Ovary (tissue), 9 donors: ENCODE data around the gene FUCA1. TPM values are rescaled to one million over a fixed set of nuclear protein-coding genes. Genes with fewer than 3 reads are reported as not detected.

Experiments
- DNase-seq, 5 donors: peaks; one replicate each; pipeline ENCODE4 v3.0.0-alpha.2; 2019 to 2020
- H3K27ac ChIP-seq, 2 donors: fragments of 200-600 bp; one replicate each; pipeline versions ENCODE4 v1.5.1 to v1.8.0; 2019 to 2022
- H3K27me3 ChIP-seq: fragments of 200-600 bp; one replicate; pipeline ENCODE4 v1.8.0; 2022
- H3K36me3 ChIP-seq: fragments of 200-600 bp; sonication (generic); one replicate; pipeline ENCODE4 v1.5.1; 2019
- H3K4me1 ChIP-seq: one replicate; pipeline ENCODE4 v1.8.1; 2013; ENCODE audit warnings: mild to moderate bottlenecking, moderate library complexity; ENCODE audit not compliant: insufficient read depth
- H3K4me3 ChIP-seq: fragments of 200-600 bp; sonication (generic); one replicate; pipeline ENCODE4 v1.5.1; 2017
- H3K9me3 ChIP-seq, 2 donors: fragments of 200-600 bp in 1 of 2; sonication (generic) in 1 of 2; one replicate each; pipeline versions ENCODE4 v1.5.1 to v1.8.1; 2013 to 2019; ENCODE audit warnings: mild to moderate bottlenecking in 1 of 2, moderate library complexity in 1 of 2
- CTCF ChIP-seq, 3 donors: fragments of 450-650 bp in 2 of 3; fragments of 200-600 bp in 1 of 3; IDR thresholded peaks; one replicate each; pipeline versions ENCODE4 v1.5.1 to v1.8.0; 2016 to 2022; ENCODE audit warnings: antibody characterized with exemption in 3 of 3, mild to moderate bottlenecking in 1 of 3
- EP300 ChIP-seq: sonication (generic); formaldehyde crosslinking; IDR thresholded peaks from one replicate; pipeline ENCODE4 v1.6.1; 2017; ENCODE audit warnings: antibody characterized with exemption
- POLR2A ChIP-seq: fragments of 450-650 bp; IDR thresholded peaks from one replicate; pipeline ENCODE4 v1.6.1; 2017; ENCODE audit warnings: antibody characterized with exemption, mild to moderate bottlenecking, moderate library complexity
- WGBS, 3 donors: extraction: QIAGEN DNeasy Blood & Tissue Kit in 1 of 3; methylation state at CpG; one replicate each; pipeline versions ENCODE4 v1.1.5 to v1.1.7; 2013 to 2017; 5-methylcytosine and 5-hydroxymethylcytosine counted together
- intact Hi-C, 4 donors: fragments of 100-400 bp; cut with DNase I; formaldehyde crosslinking; loops; one replicate each; pipeline versions ENCODE4 v1.11.0 to v1.15.1; 2022 to 2023
- polyA plus RNA-seq, 2 donors: library from polyadenylated mRNA; stranded (reverse); fragments of 200-250 nt in 1 of 2; fragments of 350-450 nt in 1 of 2; fragmentation: Illumina TruSeq in 1 of 2; extraction: RNeasy Lipid Tissue Mini Kit (QIAGEN cat#74804) in 1 of 2; gene quantifications; one replicate each; pipeline ENCODE4 v1.2.3, GENCODE V29; 2013 to 2014
- total RNA-seq, 7 donors: library from RNA; depleted of rRNA in 2 of 7; stranded (reverse); fragments of >200 nt in 2 of 7; fragmentation: NEBNext Ultra II Directional in 3 of 7; extraction: Animal tissue kit (Norgen Biotek cat#: 25700) in 3 of 7; gene quantifications; one replicate each; pipeline versions ENCODE4 v1.1.0 to v1.2.4, GENCODE V29; 2016 to 2023
- donor health status: DM: no; HTN: no; CAD: no; lungs with moderate emphysema.
- donor health status: DM: no; HTN: no; CAD: no.
- donor health status: Bipolar disorder and iron deficiency.
- donor health status: DM: yes; HTN: yes; CAD: no.
- donor health status: DM: no; HTN: no; CAD: no.
- donor health status: DM: yes; HTN: yes; CAD: no.

Gene FUCA1
- total and polyA plus RNA-seq, 9 donors = 21.7 to 112 (median 25.6) TPM

- H3K27ac ChIP-seq = peak overlapping the region in 1 of 2 donors; percentile 50
- no peak overlapping the region for H3K4me3 ChIP-seq
- no peak for TF ChIP-seq EP300
- TF ChIP-seq CTCF (IDR thresholded peaks at IDR 0.05) = no peak
- TF ChIP-seq POLR2A = no peak
- H3K27me3 ChIP-seq = no peaks in the 10 kb centered on the region
- intact Hi-C loops = no loop called here
- H3K9me3 ChIP-seq = no peaks in the 10 kb centered on the region
- H3K4me1 ChIP-seq = peaks cover 27% of the 10 kb centered on the region
- 35 to 52% (median 44%) methylated on average over 15 to 17 of the region's 17 CpGs for WGBS, 3 donors
- no peaks in the 10 kb centered on the region for H3K36me3 ChIP-seq
- peak in 2 of 5 donors; percentile 33 to 40 for DNase-seq
Measured at GRCh38 chr1:23796466-23797271, 71.4 kb downstream of the FUCA1 start.

DNA sequence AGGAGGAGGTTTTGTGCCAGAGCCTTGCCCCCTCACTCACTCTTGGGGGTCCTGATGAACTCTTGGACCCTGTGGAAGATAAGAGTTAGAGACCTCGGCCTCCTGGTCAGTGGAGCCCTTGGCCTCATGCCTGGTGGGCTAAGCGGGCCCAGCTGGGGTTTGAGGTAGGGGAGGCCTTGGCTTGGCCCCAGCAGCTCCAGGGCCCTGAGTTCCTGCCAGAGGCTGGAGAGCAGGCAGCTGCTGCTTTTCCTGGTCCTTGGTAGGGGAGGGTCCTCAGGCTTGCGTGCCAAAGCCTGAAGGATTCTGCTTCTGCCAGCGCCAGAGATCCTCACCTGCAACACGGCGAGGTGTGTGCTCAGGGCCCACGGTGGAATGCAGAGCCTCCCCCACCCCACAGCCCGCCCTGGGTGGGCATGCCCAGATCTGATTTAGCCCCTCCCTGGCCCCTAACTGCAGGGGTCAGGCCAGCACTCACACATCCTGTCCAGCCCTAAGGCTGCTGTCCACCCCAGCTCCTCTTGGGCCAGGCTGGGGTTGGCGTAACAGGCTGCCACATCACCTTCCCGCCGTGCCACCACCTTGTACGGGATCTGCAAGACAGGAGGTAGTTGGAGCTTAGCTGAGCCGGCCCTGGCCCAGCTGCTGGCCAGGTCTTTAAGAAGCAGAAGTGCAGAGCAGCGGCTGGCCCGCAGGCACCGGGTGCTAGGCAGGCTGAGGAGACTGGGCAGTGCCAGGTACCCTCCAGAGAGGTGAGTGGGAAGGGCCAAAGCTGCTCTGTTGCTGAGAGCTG, 72.2 kb downstream of the FUCA1 start:
- Histone ChIP-seq H3K4me3 (no peak overlapping the region), H3K9me3 (no peaks in the 10 kb centered on the region), H3K27me3 (no peaks in the 10 kb centered on the region), H3K36me3 (no peaks in the 10 kb centered on the region), H3K4me1 (peaks cover 28% of the 10 kb centered on the region), H3K27ac (peak overlapping the region in 1 of 2 donors; percentile 50)
- intact Hi-C loops = no loop called here
- WGBS, 3 donors = 11 to 31% (median 28%) methylated on average over 15 to 16 of the region's 16 CpGs
- TF ChIP-seq CTCF (IDR thresholded peaks at IDR 0.05) = no peak
- TF ChIP-seq EP300 = no peak
- no peak for TF ChIP-seq POLR2A
- peak in 3 of 5 donors; percentile 59 to 73 (median 70) for DNase-seq

Other genes with a start within 250 kb of the FUCA1 start
- 1,000 to 10,000 TPM; 1,656 to 2,751 (median 1,969) TPM for gene RPL11, start 176.5 kb downstream of the FUCA1 start, total RNA-seq
- 1,000 to 10,000 TPM; 4,158 to 5,066 TPM for gene RPL11, start 176.5 kb downstream of the FUCA1 start, polyA plus RNA-seq
- gene ELOA, start 124.8 kb downstream of the FUCA1 start, total RNA-seq = 10 to 100 TPM; 17.8 to 38.0 (median 27.3) TPM
- 10 to 100 TPM; 13.0 to 29.8 TPM for gene ELOA, start 124.8 kb downstream of the FUCA1 start, polyA plus RNA-seq
- 10 to 100 TPM; 39.9 to 46.5 (median 42.7) TPM for gene PITHD1, start 89.9 kb downstream of the FUCA1 start, total RNA-seq
- gene PITHD1, start 89.9 kb downstream of the FUCA1 start, polyA plus RNA-seq = 10 to 100 TPM; 43.4 to 55.0 TPM
- gene LYPLA2, start 77.1 kb downstream of the FUCA1 start, total RNA-seq = 10 to 100 TPM; 16.5 to 33.2 (median 27.3) TPM
- 10 to 100 TPM in 1 of 2 donors, 1 to 10 TPM in 1; 8.5 to 23.4 TPM for gene LYPLA2, start 77.1 kb downstream of the FUCA1 start, polyA plus RNA-seq
- gene GALE, start 67.5 kb downstream of the FUCA1 start, total RNA-seq = 10 to 100 TPM; 10.1 to 17.7 (median 13.4) TPM
- 10 to 100 TPM in 1 of 2 donors, 1 to 10 TPM in 1; 3.2 to 11.5 TPM for gene GALE, start 67.5 kb downstream of the FUCA1 start, polyA plus RNA-seq
- 10 to 100 TPM; 14.3 to 31.7 (median 25.2) TPM for gene HMGCL, start 42.9 kb downstream of the FUCA1 start, total RNA-seq
- 10 to 100 TPM; 28.7 to 41.4 TPM for gene HMGCL, start 42.9 kb downstream of the FUCA1 start, polyA plus RNA-seq
- gene CNR2, start 45.1 kb upstream of the FUCA1 start, total RNA-seq = under 1 TPM in 2 of 7 donors, not detected in 5; 0.03 to 0.11 TPM
- under 1 TPM in 1 of 2 donors, not detected in 1; 0.10 TPM for gene CNR2, start 45.1 kb upstream of the FUCA1 start, polyA plus RNA-seq
- gene PNRC2, start 91.5 kb upstream of the FUCA1 start, total RNA-seq = 100 to 1,000 TPM in 3 of 7 donors, 10 to 100 TPM in 4; 72.5 to 121 (median 99.0) TPM
- gene PNRC2, start 91.5 kb upstream of the FUCA1 start, polyA plus RNA-seq = 100 to 1,000 TPM in 1 of 2 donors, 10 to 100 TPM in 1; 92.4 to 119 TPM
- 100 to 1,000 TPM in 3 of 7 donors, 10 to 100 TPM in 4; 86.4 to 130 (median 99.1) TPM for gene SRSF10, start 112.0 kb upstream of the FUCA1 start, total RNA-seq
- 10 to 100 TPM; 57.1 to 99.8 TPM for gene SRSF10, start 112.0 kb upstream of the FUCA1 start, polyA plus RNA-seq
- under 1 TPM; 0.08 to 0.60 (median 0.27) TPM for gene MYOM3, start 243.8 kb upstream of the FUCA1 start, total RNA-seq
- 1 to 10 TPM in 1 of 2 donors, under 1 TPM in 1; 0.22 to 1.2 TPM for gene MYOM3, start 243.8 kb upstream of the FUCA1 start, polyA plus RNA-seq